ACC112 (cell line): ENCODE measurements around the gene FCRL2.

Experiments used
- H2AFZ ChIP-seq: fragments of 200-600 bp; sonication (generic); one replicate; pipeline ENCODE4 v1.6.0; 2017; ENCODE audit warnings: antibody characterized with exemption, low read length; ENCODE audit not compliant: unreplicated experiment
- H3K27ac ChIP-seq: fragments of 200-600 bp; sonication (generic); 2 replicates; pipeline ENCODE4 v1.5.1; 2014; ENCODE audit warnings: low read depth, mild to moderate bottlenecking, antibody characterized with exemption, low read length, moderate library complexity
- H3K27me3 ChIP-seq: fragments of 200-600 bp; sonication (generic); 2 replicates; pipeline ENCODE4 v1.6.1; 2014; ENCODE audit warnings: mild to moderate bottlenecking, antibody characterized with exemption, low read length, moderate library complexity, mixed read lengths; ENCODE audit not compliant: insufficient read depth
- H3K36me3 ChIP-seq: fragments of 200-600 bp; sonication (generic); 2 replicates; pipeline ENCODE4 v1.6.1; 2016; ENCODE audit warnings: mild to moderate bottlenecking, antibody characterized with exemption, low read length, moderate library complexity, mixed read lengths; ENCODE audit not compliant: insufficient read depth
- H3K4me1 ChIP-seq: fragments of 200-600 bp; sonication (generic); one replicate; pipeline ENCODE4 v1.6.1; 2016; ENCODE audit warnings: low read length, mixed read lengths; ENCODE audit not compliant: insufficient read depth, unreplicated experiment, control insufficient read depth
- H3K4me3 ChIP-seq: fragments of 200-600 bp; sonication (generic); 2 replicates; pipeline ENCODE4 v1.5.1; 2014; ENCODE audit warnings: mild to moderate bottlenecking, low read depth, low read length
- H3K79me2 ChIP-seq: fragments of 200-600 bp; sonication (generic); one replicate; pipeline ENCODE4 v1.6.0; 2016; ENCODE audit warnings: low read length; ENCODE audit not compliant: control insufficient read depth, unreplicated experiment, insufficient read depth

Gene FCRL2

GRCh38 chr1:157782931-157783330 is 6.0 kb upstream of the FCRL2 start:
- Histone ChIP-seq H3K4me1 (no peaks in the 10 kb centered on the region), H2AFZ (no peak overlapping the region), H3K4me3 (no peak overlapping the region), H3K79me2 (no peaks in the 10 kb centered on the region), H3K36me3 (no peaks in the 10 kb centered on the region), H3K27ac (no peak overlapping the region), H3K27me3 (no peaks in the 10 kb centered on the region)

GRCh38 chr1:157781048-157781447 is 4.1 kb upstream of the FCRL2 start:
- H3K27me3 ChIP-seq: no peaks in the 10 kb centered on the region
- H3K27ac ChIP-seq: no peak overlapping the region
- no peaks in the 10 kb centered on the region for H3K79me2 ChIP-seq
- no peak overlapping the region for H2AFZ ChIP-seq
- H3K4me3 ChIP-seq: no peak overlapping the region
- no peaks in the 10 kb centered on the region for H3K36me3 ChIP-seq
- no peaks in the 10 kb centered on the region for H3K4me1 ChIP-seq

- H3K27me3 ChIP-seq: no peaks in the 10 kb centered on the region
- H2AFZ ChIP-seq: no peak overlapping the region
- no peaks in the 10 kb centered on the region for H3K36me3 ChIP-seq
- no peaks in the 10 kb centered on the region for H3K79me2 ChIP-seq
- H3K4me3 ChIP-seq: no peak overlapping the region
- H3K4me1 ChIP-seq: no peaks in the 10 kb centered on the region
- no peak overlapping the region for H3K27ac ChIP-seq
These were observed 1.6 kb downstream of the FCRL2 start for GRCh38 chr1:157775101-157775870.

- Histone ChIP-seq H2AFZ (no peak overlapping the region), H3K27me3 (no peaks in the 10 kb centered on the region), H3K4me3 (no peak overlapping the region), H3K27ac (no peak overlapping the region), H3K79me2 (no peaks in the 10 kb centered on the region), H3K4me1 (no peaks in the 10 kb centered on the region), H3K36me3 (no peaks in the 10 kb centered on the region)
These were observed 2.5 kb downstream of the FCRL2 start for GRCh38 chr1:157774412-157774811.

- Histone ChIP-seq H3K79me2 (no peaks in the 10 kb centered on the region), H2AFZ (no peak overlapping the region), H3K27me3 (no peaks in the 10 kb centered on the region), H3K4me3 (no peak overlapping the region), H3K36me3 (no peaks in the 10 kb centered on the region), H3K27ac (no peak overlapping the region), H3K4me1 (no peaks in the 10 kb centered on the region)
These were observed 3.2 kb downstream of the FCRL2 start for GRCh38 chr1:157773493-157774350.

DNA sequence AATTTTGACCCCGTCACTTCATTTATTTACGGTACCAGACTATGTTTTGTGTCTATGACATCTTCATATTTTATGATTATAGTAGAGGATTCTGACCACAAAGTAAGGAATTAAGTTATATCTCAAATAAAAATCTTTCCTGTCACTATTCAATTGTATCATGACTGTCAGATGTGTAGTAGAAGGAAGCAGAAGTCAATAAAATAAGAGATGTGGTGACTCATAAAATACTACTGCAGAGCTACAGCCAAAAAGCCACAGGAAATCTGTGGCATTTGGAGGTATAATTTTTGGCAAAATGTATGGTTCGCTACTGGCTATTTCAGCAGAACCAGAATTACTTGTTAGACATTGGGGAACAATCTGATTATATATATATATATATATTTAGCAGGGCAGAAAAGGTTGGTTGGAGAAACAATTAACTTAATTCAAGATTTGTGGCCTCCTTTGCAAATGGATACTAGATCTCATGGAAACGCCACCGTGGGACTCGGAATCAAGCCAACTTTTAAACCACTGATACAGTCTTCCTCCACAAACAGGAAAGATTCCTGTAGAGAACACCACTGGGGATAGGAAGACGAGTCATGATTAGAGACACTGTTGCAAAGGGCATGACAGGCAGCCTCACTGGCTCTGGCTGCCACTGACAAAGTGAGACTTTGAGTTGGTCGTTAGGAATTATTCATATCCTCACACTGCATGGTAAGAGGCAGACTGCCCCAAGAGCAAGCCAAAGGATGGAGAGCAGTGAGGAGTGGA is 5.1 kb downstream of the FCRL2 start:
- H3K27me3 ChIP-seq: no peaks in the 10 kb centered on the region
- no peak overlapping the region for H2AFZ ChIP-seq

GRCh38 chr1:157770442-157771043 is 6.4 kb downstream of the FCRL2 start:
- no peaks in the 10 kb centered on the region for H3K4me1 ChIP-seq
- H3K4me3 ChIP-seq: no peak overlapping the region
- H3K27me3 ChIP-seq: no peaks in the 10 kb centered on the region
- no peaks in the 10 kb centered on the region for H3K79me2 ChIP-seq
- no peak overlapping the region for H3K27ac ChIP-seq
- H2AFZ ChIP-seq: no peak overlapping the region
- H3K36me3 ChIP-seq: no peaks in the 10 kb centered on the region

More for the DNA sequence above, 5.1 kb downstream of the FCRL2 start:
- H3K4me1 ChIP-seq: no peaks in the 10 kb centered on the region
- H3K4me3 ChIP-seq: no peak overlapping the region
- no peak overlapping the region for H3K27ac ChIP-seq
- no peaks in the 10 kb centered on the region for H3K79me2 ChIP-seq
- no peaks in the 10 kb centered on the region for H3K36me3 ChIP-seq

DNA sequence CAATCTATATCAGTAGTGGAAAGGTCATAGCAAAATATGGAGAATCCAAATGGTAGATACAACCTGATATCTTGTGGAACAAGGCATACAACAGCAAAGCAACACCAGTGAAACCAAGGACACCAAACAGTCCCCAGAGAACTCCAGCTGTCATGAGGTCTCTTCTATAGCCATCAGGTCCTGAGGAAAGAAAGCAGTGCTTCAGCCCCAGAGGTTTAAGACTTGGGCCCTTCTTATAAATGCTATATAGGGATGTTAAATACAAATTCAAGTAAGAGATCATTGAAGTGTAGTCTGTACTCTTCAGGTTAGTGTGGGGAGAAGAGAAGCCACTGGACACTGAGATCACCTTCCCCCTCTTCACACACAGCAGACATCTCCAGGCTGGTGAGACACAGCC is 10.1 kb downstream of the FCRL2 start:
- Histone ChIP-seq H2AFZ (no peak overlapping the region), H3K36me3 (no peaks in the 10 kb centered on the region), H3K79me2 (no peaks in the 10 kb centered on the region), H3K4me3 (no peak overlapping the region), H3K4me1 (no peaks in the 10 kb centered on the region), H3K27me3 (no peaks in the 10 kb centered on the region), H3K27ac (no peak overlapping the region)

- H3K4me3 ChIP-seq: no peak overlapping the region
- H2AFZ ChIP-seq: no peak overlapping the region
- no peaks in the 10 kb centered on the region for H3K4me1 ChIP-seq
- no peaks in the 10 kb centered on the region for H3K79me2 ChIP-seq
- no peak overlapping the region for H3K27ac ChIP-seq
- no peaks in the 10 kb centered on the region for H3K36me3 ChIP-seq
- no peaks in the 10 kb centered on the region for H3K27me3 ChIP-seq
These were observed 18.9 kb downstream of the FCRL2 start for GRCh38 chr1:157758018-157758417.

- Histone ChIP-seq H3K27ac (no peak overlapping the region), H3K27me3 (no peaks in the 10 kb centered on the region), H3K4me3 (no peak overlapping the region), H3K36me3 (no peaks in the 10 kb centered on the region), H3K4me1 (no peaks in the 10 kb centered on the region), H2AFZ (no peak overlapping the region), H3K79me2 (no peaks in the 10 kb centered on the region)
These were observed 23.3 kb downstream of the FCRL2 start for GRCh38 chr1:157753611-157754010.
